ENCODE results near the gene POLN.
"Not testable (repeated sequence)": the region's sequence is repeated elsewhere in the genome, so short reads cannot be mapped to it uniquely, and the experiment has no call there.

Gene POLN

GRCh38 chr4:2251073-2251794, 9.3 kb upstream of the POLN start:
- DNase-seq (ENCODE audit: low spot score), result no peak

DNA sequence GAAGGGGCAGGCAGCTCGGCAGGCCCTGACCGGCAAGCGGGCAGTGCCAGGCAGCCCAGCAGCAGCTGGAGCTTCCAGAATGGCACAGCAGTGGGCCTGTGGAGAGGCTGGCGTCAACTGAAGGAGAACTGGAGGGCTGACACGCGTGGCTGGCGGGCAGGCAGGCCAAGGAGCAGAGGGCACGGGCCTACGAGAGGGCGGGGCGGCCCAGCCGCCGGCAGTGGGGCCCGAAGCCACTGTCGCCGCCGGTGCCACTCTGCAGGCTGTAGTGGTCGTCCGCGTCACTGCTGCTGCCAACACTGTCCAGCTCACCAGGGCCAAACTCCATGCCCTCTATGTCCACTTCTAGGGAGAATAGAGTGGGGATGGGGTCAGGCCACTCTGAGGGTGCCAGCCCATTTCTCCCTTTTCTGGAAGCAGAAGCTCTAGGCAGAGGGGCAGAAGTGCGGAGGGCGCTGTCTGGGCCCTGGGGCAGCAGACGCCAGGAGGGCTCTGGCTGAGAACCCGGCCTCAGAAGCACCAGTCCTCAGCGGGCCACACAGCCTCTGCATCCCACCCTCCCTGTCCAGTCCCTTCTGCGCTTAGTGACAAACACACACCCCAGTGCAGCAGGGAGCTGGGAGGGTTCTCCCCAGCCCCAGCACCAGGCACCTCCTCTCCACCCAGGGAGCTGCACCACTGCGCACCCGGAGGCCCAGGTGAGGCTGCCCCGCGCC, 8.6 kb upstream of the POLN start:
- no peak for DNase-seq (ENCODE audit: low spot score)

DNA sequence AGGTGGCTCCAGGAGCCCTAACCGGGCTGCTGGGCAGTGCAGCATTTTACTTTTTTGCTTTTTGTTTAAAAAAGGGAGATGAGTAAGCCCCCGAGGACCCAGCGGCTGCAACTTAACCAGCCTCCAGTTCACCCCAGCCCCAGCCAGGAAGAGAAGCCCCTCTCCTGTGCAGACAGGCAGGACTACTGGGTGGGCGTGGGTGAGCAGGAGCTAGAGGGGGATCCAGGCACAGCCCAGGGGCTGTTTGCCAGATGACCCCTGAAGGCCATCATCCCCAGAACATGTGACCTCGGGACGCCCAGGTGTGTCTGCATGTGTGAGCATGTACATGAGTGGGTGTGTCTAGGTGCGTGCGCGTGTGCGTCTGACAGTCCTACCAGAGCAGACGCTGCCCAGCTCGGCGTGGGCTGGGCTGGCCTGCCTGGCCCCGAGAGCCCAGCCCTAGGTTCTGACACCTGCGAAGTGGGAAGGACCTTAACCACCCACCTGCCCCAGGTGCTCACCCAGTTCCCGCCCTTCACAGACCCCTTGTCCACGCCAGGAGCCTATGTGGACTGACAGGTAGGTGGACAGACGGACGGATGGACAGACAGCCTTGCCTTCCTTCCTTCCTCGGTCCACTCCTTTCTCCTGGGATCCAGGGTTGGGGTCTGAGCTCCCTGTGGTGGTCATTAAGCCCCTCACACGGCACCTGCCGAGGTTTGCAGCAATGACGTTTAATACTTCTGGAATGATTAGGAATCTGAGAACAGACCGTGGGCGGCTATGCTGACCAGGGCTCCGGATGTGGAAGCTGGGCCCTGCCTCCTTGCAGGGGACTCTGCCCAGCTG, 7.8 kb upstream of the POLN start:
- no peak for DNase-seq (ENCODE audit: low spot score)

GRCh38 chr4:2248821-2249261, 6.9 kb upstream of the POLN start:
- DNase-seq (ENCODE audit: low spot score), result no peak

DNA sequence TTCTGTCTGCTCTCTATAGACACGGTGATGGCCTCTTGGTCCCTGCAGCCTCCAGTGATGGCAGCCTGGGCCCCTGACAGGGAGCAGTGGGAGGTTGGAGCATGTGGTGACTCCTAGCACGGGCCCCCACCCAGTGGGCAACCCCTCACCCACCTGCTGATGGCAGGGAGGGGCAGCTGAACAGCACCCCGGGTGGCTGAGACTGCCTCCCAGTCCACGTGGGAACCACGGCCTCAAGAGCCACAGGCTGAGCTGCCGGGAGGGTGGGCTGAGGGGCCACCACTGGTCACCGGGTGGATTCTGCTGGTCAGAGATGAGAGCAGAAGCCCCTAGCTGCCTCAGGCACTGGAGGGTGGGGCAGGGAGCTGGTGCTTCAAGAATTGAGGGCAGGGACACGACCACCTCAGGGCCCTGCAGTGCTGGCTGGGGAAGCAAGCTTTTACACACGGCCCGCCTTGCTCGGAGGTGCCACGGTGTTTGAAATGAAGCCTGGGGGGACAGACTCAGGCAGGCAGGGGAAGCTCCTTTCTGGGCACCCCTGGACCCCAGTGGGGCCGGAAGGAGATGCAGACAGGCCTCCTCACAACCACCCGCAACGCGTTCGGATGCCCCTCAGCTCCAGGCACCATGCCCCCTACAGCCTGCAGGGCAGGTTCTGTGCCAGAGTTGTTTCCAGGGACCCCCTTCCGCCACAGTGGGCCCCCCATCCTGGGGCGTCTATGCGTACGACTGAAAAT, 6.3 kb upstream of the POLN start:
- no peak for DNase-seq (ENCODE audit: low spot score)

DNA sequence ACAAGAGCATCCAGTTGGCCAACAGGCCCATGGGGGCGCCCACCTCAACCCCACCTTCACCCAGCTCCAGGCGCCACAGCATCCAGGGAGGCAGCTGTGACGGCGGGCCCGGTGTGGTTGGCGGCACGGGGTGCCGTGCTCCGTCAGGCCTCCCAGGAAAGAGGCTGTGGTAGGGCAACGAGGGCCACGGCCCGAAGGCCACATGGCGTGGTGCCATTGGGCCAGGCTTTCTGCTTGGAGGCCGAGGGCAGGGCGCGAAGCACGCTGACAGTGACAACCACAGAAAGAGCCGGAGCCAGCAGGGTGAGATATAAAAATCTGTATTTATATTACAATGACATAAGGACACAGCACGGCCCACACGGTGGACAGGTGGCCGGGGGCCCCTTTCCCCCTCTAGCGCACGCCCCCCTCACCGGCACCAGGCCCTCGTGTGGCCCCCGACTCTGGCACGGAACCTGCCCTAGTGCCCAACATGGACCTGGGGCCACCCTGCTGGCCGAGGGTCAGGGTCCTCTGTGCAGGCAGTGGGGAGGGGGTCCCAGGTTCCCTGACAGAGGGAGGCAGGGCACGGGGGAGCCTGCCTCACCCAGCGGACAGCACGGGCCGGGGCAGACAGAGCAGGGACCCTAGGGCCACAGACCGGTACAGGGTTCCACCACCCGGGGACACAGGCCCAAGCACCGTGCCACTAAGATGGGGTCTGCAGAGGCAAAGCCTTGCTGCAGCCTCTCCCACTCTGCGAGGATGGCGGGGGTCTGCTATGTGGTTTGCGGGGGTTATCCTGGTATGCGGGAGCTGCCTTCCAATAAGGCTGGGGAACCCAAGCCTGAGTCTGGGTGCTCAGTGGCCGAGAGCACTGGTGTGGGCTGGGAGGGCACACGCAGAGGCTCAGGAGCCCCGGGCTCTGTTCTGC, 5.5 kb upstream of the POLN start:
- DNase-seq (ENCODE audit: low spot score), result no peak

DNA sequence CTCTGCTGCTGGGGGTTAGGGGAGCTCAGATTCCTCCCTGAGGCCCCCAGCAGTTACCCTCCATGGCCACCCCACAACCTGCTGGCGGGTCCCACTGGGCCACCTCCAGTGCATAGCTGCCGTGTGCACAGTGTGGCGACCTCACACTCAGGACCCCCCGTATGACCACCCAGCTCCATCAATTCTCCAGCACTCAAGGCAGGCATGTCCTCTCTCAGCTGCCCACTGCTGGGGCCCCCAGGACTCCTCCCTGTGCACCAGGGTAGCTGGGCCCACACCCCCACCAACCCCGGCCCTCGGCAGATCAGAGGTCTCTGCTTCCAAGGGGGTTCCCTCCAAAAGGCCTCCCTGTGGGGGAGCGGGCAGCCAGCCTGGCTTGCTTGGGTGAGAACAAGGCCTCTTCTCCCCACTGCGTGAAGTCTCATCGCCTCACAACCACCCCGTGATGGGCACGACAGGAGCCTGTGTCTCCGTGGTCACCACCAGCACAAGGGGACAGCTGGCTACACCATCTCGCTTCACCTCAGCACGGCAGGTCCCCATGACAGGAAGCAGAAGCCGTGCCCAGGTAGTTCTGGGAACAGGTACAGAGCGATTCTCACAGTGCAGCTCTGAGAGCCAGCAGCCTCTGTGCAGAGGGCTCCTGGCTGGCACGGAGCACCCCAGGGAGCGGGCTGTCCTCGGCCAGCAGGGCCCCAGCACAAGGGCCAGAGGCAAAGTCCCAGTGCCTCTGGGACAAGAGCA, 4.6 kb upstream of the POLN start:
- no peak for DNase-seq (ENCODE audit: low spot score)

GRCh38 chr4:2245787-2246275, 3.9 kb upstream of the POLN start:
- DNase-seq (ENCODE audit: low spot score), result no peak

DNA sequence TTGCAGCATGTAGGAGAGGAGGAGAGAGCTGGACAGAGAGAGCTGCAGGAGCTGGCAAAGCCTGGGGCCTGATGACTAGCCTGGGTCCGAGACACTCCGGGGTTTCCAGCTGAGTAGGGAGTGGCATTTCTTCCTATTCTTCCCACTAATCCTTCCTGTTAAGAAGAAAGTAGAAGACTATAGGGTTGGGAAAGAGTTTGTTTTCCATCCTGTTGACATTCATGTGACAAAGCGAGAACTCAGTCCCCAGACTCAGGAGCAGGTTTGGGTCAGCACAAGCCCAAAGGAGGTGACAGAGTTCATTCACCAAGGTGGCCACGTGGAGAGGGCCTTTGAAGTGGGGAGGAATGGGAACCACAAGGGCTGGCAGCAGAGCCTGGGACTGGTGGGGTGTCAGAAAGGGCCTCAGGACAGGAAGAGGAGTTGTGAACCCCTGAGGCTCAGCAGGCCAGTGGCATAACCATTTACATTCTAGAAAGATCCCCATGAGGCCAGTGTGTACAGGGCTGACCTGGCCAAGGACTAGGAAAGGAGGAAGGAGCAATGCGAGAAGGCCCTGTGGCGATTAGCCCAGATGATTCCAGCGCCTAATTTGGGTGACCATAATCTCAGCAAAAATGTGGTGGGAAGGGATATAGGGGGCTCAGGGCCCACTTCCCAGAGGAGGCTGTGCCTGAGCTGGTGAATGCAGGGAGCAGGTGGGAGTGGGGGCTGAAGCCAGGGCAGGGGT, 3.3 kb upstream of the POLN start:
- DNase-seq (ENCODE audit: low spot score), result no peak

DNA sequence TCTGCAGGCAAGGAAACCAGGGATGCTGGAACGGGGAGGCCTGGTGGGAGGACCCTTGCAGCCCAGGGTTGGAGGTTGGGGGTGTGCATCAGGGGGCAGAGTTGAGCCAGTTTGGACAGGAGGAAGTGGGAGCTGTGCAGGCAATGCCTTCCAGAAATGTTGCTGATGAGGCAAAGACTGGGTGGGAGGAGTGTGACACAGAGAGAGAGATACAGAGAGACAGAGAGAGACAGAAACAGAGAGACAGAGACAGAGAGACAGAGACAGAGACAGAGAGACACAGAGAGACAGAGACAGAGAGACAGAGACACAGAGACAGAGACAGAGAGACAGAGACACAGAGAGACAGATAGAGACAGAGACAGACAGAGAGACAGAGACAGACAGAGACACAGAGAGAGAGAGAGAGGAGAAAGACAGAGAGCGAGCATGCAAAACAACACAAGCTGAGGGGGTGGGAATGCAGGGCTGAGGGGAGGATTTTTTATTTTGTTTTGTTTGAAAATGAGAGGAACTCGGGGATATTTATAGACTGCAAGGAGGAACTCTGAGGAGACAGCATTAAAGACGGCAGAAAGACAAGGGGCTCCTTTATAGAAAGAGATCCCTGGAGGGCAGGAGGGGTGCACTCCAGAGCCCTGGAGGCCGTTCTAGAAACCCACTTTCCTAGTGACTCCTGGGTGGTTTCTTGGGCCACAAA, 1.9 kb upstream of the POLN start:
- peak; percentile 67 for DNase-seq (ENCODE audit: low spot score)

DNA sequence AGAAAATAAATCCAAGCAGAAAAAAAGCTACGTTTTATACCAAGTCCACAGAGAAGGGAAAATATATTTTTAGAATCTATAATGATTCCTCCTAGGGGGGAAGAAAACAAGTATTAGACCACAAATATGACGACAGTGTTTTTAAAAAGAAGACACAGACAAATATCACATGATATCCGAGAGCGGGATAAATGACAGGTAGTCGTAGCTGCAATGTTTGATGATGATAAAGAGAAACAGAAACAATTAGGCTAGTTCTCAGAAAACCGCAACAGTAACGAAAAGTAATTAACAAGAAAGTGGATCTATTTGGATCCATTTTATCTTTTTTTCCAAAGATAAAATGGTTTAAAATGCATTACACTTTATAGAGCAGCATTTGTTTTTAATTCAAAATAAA, 918 bp downstream of the POLN start:
- no peak for DNase-seq (ENCODE audit: low spot score)

GRCh38 chr4:2236944-2237666, 4.8 kb downstream of the POLN start:
- DNase-seq (ENCODE audit: low spot score), result no peak

- DNase-seq (ENCODE audit: low spot score), result no peak
Observed at GRCh38 chr4:2231082-2231481, 10.8 kb downstream of the POLN start.

DNA sequence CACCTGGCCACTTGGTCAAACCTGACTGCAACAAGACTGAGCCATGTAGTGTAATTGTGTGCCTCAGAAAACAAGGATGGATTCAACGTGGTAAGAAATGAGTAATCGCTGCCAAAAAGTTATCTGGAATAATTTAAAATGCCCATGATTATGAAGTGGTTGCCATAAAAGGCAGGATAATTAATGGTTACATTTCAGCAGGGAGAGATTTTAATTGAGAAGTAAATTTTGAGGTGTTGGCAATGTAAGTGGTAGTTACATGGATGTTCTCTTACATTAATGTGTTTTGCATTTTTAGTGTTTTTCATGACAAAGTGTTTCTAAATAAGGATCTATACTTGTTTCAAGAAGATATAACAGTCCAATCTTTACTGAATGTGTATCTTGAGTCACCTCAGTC, 15.7 kb downstream of the POLN start:
- DNase-seq (ENCODE audit: low spot score), result no peak

DNA sequence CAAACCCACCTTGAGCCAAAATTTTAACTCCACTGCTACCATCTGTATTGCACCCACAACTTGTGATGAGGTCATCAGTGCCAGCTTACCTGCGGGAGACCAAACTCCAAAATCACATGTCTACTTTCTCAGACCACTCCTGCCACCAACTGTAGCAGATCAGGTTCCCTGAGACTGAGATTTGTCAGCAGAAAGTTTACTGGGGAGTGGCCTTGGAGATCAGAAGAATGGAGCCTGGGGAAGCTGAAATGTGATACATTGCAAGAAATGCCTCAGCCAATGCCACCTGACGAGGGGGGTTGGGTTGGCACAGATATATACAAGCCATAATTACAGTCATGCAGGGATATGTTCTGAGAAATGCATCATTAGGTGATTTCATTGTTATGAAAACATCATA, 19.1 kb downstream of the POLN start:
- DNase-seq (ENCODE audit: low spot score), result no peak

- DNase-seq (ENCODE audit: low spot score), result not testable (repeated sequence)
Observed at GRCh38 chr4:2221378-2221777, 20.5 kb downstream of the POLN start.

- DNase-seq (ENCODE audit: low spot score), result peak; percentile 62
Observed at GRCh38 chr4:2220016-2220630, 21.8 kb downstream of the POLN start.

Data from globus pallidus (tissue), 1 donor.